ENCODE results near the gene BLM.

BLM gene

GRCh38 chr15:90787881-90788280, 70.7 kb downstream of the BLM start:
- no peak for DNase-seq
- TF ChIP-seq, protein P1, sequence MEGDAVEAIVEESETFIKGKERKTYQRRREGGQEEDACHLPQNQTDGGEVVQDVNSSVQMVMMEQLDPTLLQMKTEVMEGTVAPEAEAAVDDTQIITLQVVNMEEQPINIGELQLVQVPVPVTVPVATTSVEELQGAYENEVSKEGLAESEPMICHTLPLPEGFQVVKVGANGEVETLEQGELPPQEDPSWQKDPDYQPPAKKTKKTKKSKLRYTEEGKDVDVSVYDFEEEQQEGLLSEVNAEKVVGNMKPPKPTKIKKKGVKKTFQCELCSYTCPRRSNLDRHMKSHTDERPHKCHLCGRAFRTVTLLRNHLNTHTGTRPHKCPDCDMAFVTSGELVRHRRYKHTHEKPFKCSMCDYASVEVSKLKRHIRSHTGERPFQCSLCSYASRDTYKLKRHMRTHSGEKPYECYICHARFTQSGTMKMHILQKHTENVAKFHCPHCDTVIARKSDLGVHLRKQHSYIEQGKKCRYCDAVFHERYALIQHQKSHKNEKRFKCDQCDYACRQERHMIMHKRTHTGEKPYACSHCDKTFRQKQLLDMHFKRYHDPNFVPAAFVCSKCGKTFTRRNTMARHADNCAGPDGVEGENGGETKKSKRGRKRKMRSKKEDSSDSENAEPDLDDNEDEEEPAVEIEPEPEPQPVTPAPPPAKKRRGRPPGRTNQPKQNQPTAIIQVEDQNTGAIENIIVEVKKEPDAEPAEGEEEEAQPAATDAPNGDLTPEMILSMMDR (IDR thresholded peaks at IDR 0.05; ENCODE audit: low read depth, low read length) = no peak
- Histone ChIP-seq H3K36me3 (peaks cover 5% of the 10 kb centered on the region), H3K9me3 (no peaks in the 10 kb centered on the region), H3K4me3 (ENCODE audit: low read depth, low read length) (no peak overlapping the region), H3K27me3 (no peaks in the 10 kb centered on the region), H3K4me1 (no peaks in the 10 kb centered on the region)

GRCh38 chr15:90789462-90789861, 72.3 kb downstream of the BLM start:
- H3K9me3 ChIP-seq = no peaks in the 10 kb centered on the region
- no peaks in the 10 kb centered on the region for H3K4me1 ChIP-seq
- H3K36me3 ChIP-seq = peaks cover 9% of the 10 kb centered on the region
- no peak overlapping the region for H3K4me3 ChIP-seq (ENCODE audit: low read depth, low read length)
- TF ChIP-seq, protein P1 (IDR thresholded peaks at IDR 0.05; ENCODE audit: low read depth, low read length) = no peak
- H3K27me3 ChIP-seq = no peaks in the 10 kb centered on the region
- DNase-seq = no peak

DNA sequence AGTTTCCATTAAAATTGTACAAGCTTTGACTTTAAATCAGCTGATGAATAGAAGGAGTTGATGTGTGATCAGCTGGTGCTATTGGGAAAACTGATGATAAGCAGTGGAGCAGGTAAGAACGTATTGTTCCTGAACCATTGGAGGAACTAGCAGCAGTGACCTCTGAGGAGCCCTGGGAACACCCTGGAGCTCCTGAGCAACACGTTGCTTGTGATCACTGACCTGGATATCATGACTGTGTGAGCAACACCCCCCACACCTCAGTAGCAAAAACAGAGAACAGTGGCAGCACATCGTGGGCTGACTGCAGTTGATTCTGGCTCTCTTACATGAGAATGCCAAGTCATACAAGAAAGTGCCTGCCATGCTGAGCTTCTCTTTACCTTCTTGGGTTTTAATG, 72.9 kb downstream of the BLM start:
- no peak overlapping the region for H3K4me3 ChIP-seq (ENCODE audit: low read depth, low read length)
- peaks cover 12% of the 10 kb centered on the region for H3K36me3 ChIP-seq
- DNase-seq = no peak
- no peaks in the 10 kb centered on the region for H3K27me3 ChIP-seq
- no peaks in the 10 kb centered on the region for H3K4me1 ChIP-seq
- no peaks in the 10 kb centered on the region for H3K9me3 ChIP-seq
- TF ChIP-seq, protein P1 (IDR thresholded peaks at IDR 0.05; ENCODE audit: low read depth, low read length) = no peak

- H3K9me3 ChIP-seq = no peaks in the 10 kb centered on the region
- no peak for DNase-seq
- TF ChIP-seq, protein P1 (IDR thresholded peaks at IDR 0.05; ENCODE audit: low read depth, low read length) = no peak
- peaks cover 13% of the 10 kb centered on the region for H3K36me3 ChIP-seq
- no peak overlapping the region for H3K4me3 ChIP-seq (ENCODE audit: low read depth, low read length)
- no peaks in the 10 kb centered on the region for H3K27me3 ChIP-seq
- H3K4me1 ChIP-seq = no peaks in the 10 kb centered on the region
Observed at GRCh38 chr15:90790561-90790960, 73.4 kb downstream of the BLM start.

- DNase-seq = no peak
- TF ChIP-seq, protein P1 (IDR thresholded peaks at IDR 0.05; ENCODE audit: low read depth, low read length) = no peak
- no peaks in the 10 kb centered on the region for H3K4me1 ChIP-seq
- H3K9me3 ChIP-seq = no peaks in the 10 kb centered on the region
- H3K27me3 ChIP-seq = no peaks in the 10 kb centered on the region
- peaks cover 13% of the 10 kb centered on the region for H3K36me3 ChIP-seq
- no peak overlapping the region for H3K4me3 ChIP-seq (ENCODE audit: low read depth, low read length)
Observed at GRCh38 chr15:90794538-90794937, 77.4 kb downstream of the BLM start.

- TF ChIP-seq, protein P1 (IDR thresholded peaks at IDR 0.05; ENCODE audit: low read depth, low read length) = no peak
Observed at GRCh38 chr15:90799639-90800170, 82.6 kb downstream of the BLM start.

More at GRCh38 chr15:90799639-90800170, 82.6 kb downstream of the BLM start:
- no peaks in the 10 kb centered on the region for H3K27me3 ChIP-seq
- no peaks in the 10 kb centered on the region for H3K9me3 ChIP-seq
- H3K36me3 ChIP-seq = peaks cover 7% of the 10 kb centered on the region; the same call in 1 of the 2 replicates
- H3K4me1 ChIP-seq = peaks cover 2% of the 10 kb centered on the region; the same call in 1 of the 2 replicates
- H3K4me3 ChIP-seq (ENCODE audit: low read depth, low read length) = no peak overlapping the region
- no peak for DNase-seq
